ENCODE data around the gene MTAP.

GRCh38 chr9:21782205-21782604, 20.2 kb upstream of the MTAP start:
- no peak for TF ChIP-seq TAF1 (IDR thresholded peaks at IDR 0.05; ENCODE audit: borderline replicate concordance, low read depth, low read length)
- TF ChIP-seq POLR2AphosphoS5 (IDR thresholded peaks at IDR 0.05; ENCODE audit: low read depth, low read length) = no peak

Measured in GM12892 (cell line).